Measurements from ENCODE around the gene SMARCC2.

DNA sequence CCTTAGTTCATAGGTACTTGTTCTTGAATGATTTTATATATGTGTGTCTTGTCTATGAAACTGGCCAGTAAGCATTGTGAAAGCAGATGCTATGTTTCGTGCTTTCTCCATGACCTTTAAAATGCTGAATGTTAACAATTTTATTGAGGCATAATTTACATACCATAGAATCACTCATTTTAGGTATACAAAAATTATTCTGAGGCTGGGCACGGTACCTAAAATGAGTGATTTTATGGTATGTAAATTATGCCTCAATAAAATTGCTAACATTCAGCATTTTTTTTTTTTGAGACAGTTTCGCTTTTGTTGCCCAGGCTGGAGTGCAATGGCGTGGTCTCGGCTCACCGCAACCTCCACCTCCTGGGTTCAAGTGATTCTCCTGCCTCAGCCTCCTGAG is 54.4 kb downstream of the SMARCC2 start:
- TF ChIP-seq CTCF (IDR thresholded peaks at IDR 0.05) (no peak), EP300 (IDR thresholded peaks at IDR 0.05) (no peak)

All from tibial nerve (tissue), 4 donors.